CD14-positive monocyte (primary cell): ENCODE results near the gene SLC16A9. TPM values are rescaled to one million over a fixed set of nuclear protein-coding genes. Genes with fewer than 3 reads are reported as not detected.

Experiments used
- DNase-seq, 3 donors: peaks; one replicate each; pipeline ENCODE4 v3.0.0-alpha.2; 2011 to 2022
- H2AFZ ChIP-seq: 2 replicates; pipeline ENCODE4 v1.6.0; 2012; ENCODE audit warnings: mild to moderate bottlenecking, low read depth, low read length, inconsistent platforms; ENCODE audit not compliant: insufficient read depth, poor library complexity, severe bottlenecking
- H3K27ac ChIP-seq, 2 donors: 1 replicate in 1 of 2; 2 replicates in 1 of 2; pipeline ENCODE4 v1.5.1; 2012 to 2013; ENCODE audit warnings: low read length in 2 of 2, control low read depth in 1 of 2, inconsistent platforms in 1 of 2, low read depth in 1 of 2, mild to moderate bottlenecking in 1 of 2
- H3K27me3 ChIP-seq, 2 donors: one replicate each; pipeline versions ENCODE4 v1.6.0 to v1.6.1; 2011 to 2013; ENCODE audit warnings: low read length in 2 of 2; ENCODE audit not compliant: control insufficient read depth in 2 of 2, insufficient read depth in 2 of 2
- H3K36me3 ChIP-seq, 2 donors: replicated peaks in 1 of 2; 1 replicate in 1 of 2; 2 replicates in 1 of 2; pipeline versions ENCODE4 v1.5.1 to v1.6.1; 2012 to 2013; ENCODE audit warnings: low read length in 2 of 2, control low read depth in 1 of 2, inconsistent platforms in 1 of 2, mild to moderate bottlenecking in 1 of 2; ENCODE audit not compliant: insufficient read depth in 2 of 2, control insufficient read depth in 1 of 2
- H3K4me1 ChIP-seq, 2 donors: 1 replicate in 1 of 2; 2 replicates in 1 of 2; pipeline versions ENCODE4 v1.5.1 to v1.6.1; 2012 to 2013; ENCODE audit warnings: low read length in 2 of 2, control low read depth in 1 of 2, inconsistent platforms in 1 of 2, mild to moderate bottlenecking in 1 of 2, moderate library complexity in 1 of 2; ENCODE audit not compliant: insufficient read depth in 2 of 2, control insufficient read depth in 1 of 2
- H3K4me2 ChIP-seq: replicated peaks from 2 replicates; pipeline ENCODE3; 2012; ENCODE audit warnings: low read length, moderate library complexity, mild to moderate bottlenecking; ENCODE audit not compliant: poor library complexity, severe bottlenecking; ENCODE audit errors: extremely low read depth
- H3K4me3 ChIP-seq, 3 experiments: fragments of 200-600 bp in 1 of 3; sonication (generic) in 1 of 3; replicated peaks in 1 of 3; 1 replicate in 2 of 3; 2 replicates in 1 of 3; pipeline ENCODE4 v1.5.1; 2011 to 2013; ENCODE audit warnings: low read length in 3 of 3, mild to moderate bottlenecking in 3 of 3, control low read depth in 2 of 3, low read depth in 2 of 3, inconsistent platforms in 1 of 3, moderate library complexity in 1 of 3
- H3K79me2 ChIP-seq: 2 replicates; pipeline ENCODE4 v1.6.0; 2012; ENCODE audit warnings: mild to moderate bottlenecking, control low read depth, inconsistent platforms, low read length, moderate library complexity; ENCODE audit not compliant: insufficient read depth
- H3K9ac ChIP-seq: 2 replicates; pipeline ENCODE4 v1.6.0; 2017; ENCODE audit warnings: low read length, mild to moderate bottlenecking; ENCODE audit not compliant: insufficient read depth, poor library complexity, severe bottlenecking
- H3K9me3 ChIP-seq, 2 donors: replicated peaks in 1 of 2; 1 replicate in 1 of 2; 2 replicates in 1 of 2; pipeline versions ENCODE4 v1.5.1 to v1.6.1; 2012 to 2013; ENCODE audit warnings: low read length in 2 of 2, control low read depth in 1 of 2; ENCODE audit not compliant: control insufficient read depth in 1 of 2, insufficient read depth in 1 of 2
- H4K20me1 ChIP-seq: 2 replicates; pipeline ENCODE4 v1.6.0; 2012; ENCODE audit warnings: mild to moderate bottlenecking, low read length, control low read depth, moderate library complexity; ENCODE audit not compliant: insufficient read depth
- H3K27ac Mint-ChIP-seq, 7 donors: one replicate each; pipeline ENCODE4 v1.8.0; 2020; ENCODE audit warnings: mild to moderate bottlenecking in 7 of 7, mixed read lengths in 7 of 7, moderate library complexity in 6 of 7, inconsistent platforms in 2 of 7
- H3K27me3 Mint-ChIP-seq, 3 donors: one replicate each; pipeline ENCODE4 v1.8.0; 2021 to 2022; ENCODE audit warnings: low read depth in 3 of 3, mild to moderate bottlenecking in 3 of 3, mixed read lengths in 3 of 3, moderate library complexity in 3 of 3, inconsistent platforms in 1 of 3
- H3K36me3 Mint-ChIP-seq, 2 donors: one replicate each; pipeline ENCODE4 v1.8.0; 2020; ENCODE audit warnings: mixed read lengths in 2 of 2, inconsistent platforms in 1 of 2, mild to moderate bottlenecking in 1 of 2
- H3K4me1 Mint-ChIP-seq: one replicate; pipeline ENCODE4 v1.8.0; 2020; ENCODE audit warnings: mild to moderate bottlenecking, mixed read lengths
- H3K4me3 Mint-ChIP-seq, 2 donors: one replicate each; pipeline ENCODE4 v1.8.0; 2020; ENCODE audit warnings: mild to moderate bottlenecking in 2 of 2, mixed read lengths in 2 of 2, moderate library complexity in 1 of 2
- H3K9me3 Mint-ChIP-seq, 7 donors: one replicate each; pipeline ENCODE4 v1.8.0; 2020 to 2022; ENCODE audit warnings: mixed read lengths in 7 of 7, mild to moderate bottlenecking in 6 of 7, moderate library complexity in 6 of 7, inconsistent platforms in 2 of 7
- CTCF ChIP-seq: fragments of 200-600 bp; IDR thresholded peaks from one replicate; pipeline ENCODE4 v1.8.0; 2022; ENCODE audit warnings: antibody characterized with exemption, mild to moderate bottlenecking
- WGBS: methylation state at CpG from one replicate; pipeline ENCODE4 v1.1.5; 2013; ENCODE audit warnings: missing lambda C conversion rate; ENCODE audit not compliant: insufficient coverage; 5-methylcytosine and 5-hydroxymethylcytosine counted together
- intact Hi-C, 2 donors: fragments of 100-400 bp; cut with micrococcal nuclease; formaldehyde crosslinking; loops; one replicate each; pipeline versions ENCODE4 v1.15.0 to v1.15.1; 2023
- polyA plus RNA-seq, 3 donors: library from polyadenylated mRNA; depleted of rRNA in 1 of 3; unstranded in 2 of 3; stranded (reverse) in 1 of 3; fragments of 300-500 nt in 2 of 3; fragments of >200 nt in 1 of 3; fragmentation: Illumina TruSeq in 2 of 3; gene quantifications; 1 replicate in 2 of 3; 2 replicates in 1 of 3; pipeline ENCODE4 v1.2.3, GENCODE V29; 2012 to 2021

Gene SLC16A9
- polyA plus RNA-seq, 3 donors = not detected

GRCh38 chr10:59682986-59683937 is 26.4 kb downstream of the SLC16A9 start:
- Histone ChIP-seq H3K4me2 (no peak overlapping the region), H3K79me2 (no peaks in the 10 kb centered on the region), H3K9ac (no peak overlapping the region), H3K36me3 (no peaks in the 10 kb centered on the region), H2AFZ (no peak overlapping the region), H3K9me3 (no peaks in the 10 kb centered on the region), H3K4me3 (no peak overlapping the region), H4K20me1 (no peaks in the 10 kb centered on the region), H3K27ac (no peak overlapping the region), H3K27me3 (no peaks in the 10 kb centered on the region), H3K4me1 (no peaks in the 10 kb centered on the region)
- no peak for DNase-seq
- intact Hi-C loops = no loop called here
- Mint-ChIP-seq H3K9me3 (peaks cover 0 to 6% (median 0%) of the 10 kb centered on the region in 7 donors), H3K27me3 (no peaks in the 10 kb centered on the region), H3K4me3 (no peak overlapping the region), H3K27ac (no peak overlapping the region), H3K36me3 (no peaks in the 10 kb centered on the region), H3K4me1 (no peaks in the 10 kb centered on the region)
- no peak for TF ChIP-seq CTCF
- no CpG with 5 or more reads among the region's 2 CpGs for WGBS

- Histone ChIP-seq H3K4me3 (no peak overlapping the region), H3K9me3 (no peaks in the 10 kb centered on the region), H3K27ac (no peak overlapping the region), H3K9ac (no peak overlapping the region), H3K79me2 (no peaks in the 10 kb centered on the region), H3K4me1 (no peaks in the 10 kb centered on the region), H3K36me3 (no peaks in the 10 kb centered on the region), H3K4me2 (no peak overlapping the region), H2AFZ (no peak overlapping the region), H4K20me1 (no peaks in the 10 kb centered on the region), H3K27me3 (no peaks in the 10 kb centered on the region)
- no peak for DNase-seq
- Mint-ChIP-seq H3K36me3 (no peaks in the 10 kb centered on the region), H3K4me3 (no peak overlapping the region), H3K27ac (no peak overlapping the region), H3K4me1 (no peaks in the 10 kb centered on the region), H3K27me3 (no peaks in the 10 kb centered on the region), H3K9me3 (peaks cover 0 to 4% (median 0%) of the 10 kb centered on the region in 7 donors)
- intact Hi-C loops = no loop called here
- WGBS = no CpG with 5 or more reads among the region's 1 CpG
- no peak for TF ChIP-seq CTCF
These were observed 29.5 kb downstream of the SLC16A9 start for GRCh38 chr10:59680199-59680598.
